T-helper 1 cell treated with Interleukin-12 subunit alpha and Interleukin-12 subunit beta and Interleukin-4 antibody, amounts not matched to agents 30 μg/mL and 1 μg/mL, for 36 hours (primary cell): ENCODE results near the gene RMDN2.
"Not testable (repeated sequence)": the region's sequence is repeated elsewhere in the genome, so short reads cannot be mapped to it uniquely, and the experiment has no call there.

Experiments used
- H3K27ac Mint-ChIP-seq: one replicate; pipeline ENCODE4 v1.8.0; 2021; ENCODE audit warnings: mild to moderate bottlenecking, mixed read lengths
- H3K27me3 Mint-ChIP-seq: one replicate; pipeline ENCODE4 v1.8.0; 2021; ENCODE audit warnings: low read depth, mixed read lengths
- H3K36me3 Mint-ChIP-seq: one replicate; pipeline ENCODE4 v1.8.0; 2021; ENCODE audit warnings: low read depth, mixed read lengths
- H3K4me1 Mint-ChIP-seq: one replicate; pipeline ENCODE4 v1.8.0; 2021; ENCODE audit warnings: low read depth, mixed read lengths
- H3K4me3 Mint-ChIP-seq: one replicate; pipeline ENCODE4 v1.8.0; 2021; ENCODE audit warnings: mild to moderate bottlenecking, moderate library complexity, mixed read lengths
- H3K9me3 Mint-ChIP-seq: one replicate; pipeline ENCODE4 v1.8.0; 2021; ENCODE audit warnings: mixed read lengths

The RMDN2 gene

DNA sequence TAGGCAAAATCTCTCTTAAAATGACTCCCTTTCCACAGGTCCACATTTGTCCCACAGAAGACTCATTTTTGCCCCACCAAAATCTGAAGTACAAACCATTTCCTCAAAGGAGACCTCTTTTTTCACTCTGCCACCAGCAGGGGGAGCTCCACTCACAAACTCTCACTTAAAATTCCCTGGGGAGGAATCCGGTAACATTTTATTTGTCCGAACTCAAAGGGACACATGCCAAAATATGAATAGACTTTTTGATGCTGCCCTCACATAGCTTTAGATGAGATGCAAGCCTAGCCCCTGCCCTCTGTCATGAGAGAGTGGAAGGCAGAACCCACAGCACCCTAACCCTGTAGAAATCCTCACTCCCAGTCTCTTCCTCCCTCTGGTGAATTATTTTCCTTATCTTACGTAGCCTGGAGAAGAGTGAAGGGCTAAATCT is 57.1 kb downstream of the RMDN2 start:
- Mint-ChIP-seq H3K4me3 (no peak overlapping the region), H3K4me1 (peaks cover 9% of the 10 kb centered on the region), H3K27ac (no peak overlapping the region), H3K9me3 (no peaks in the 10 kb centered on the region), H3K27me3 (peaks cover 6% of the 10 kb centered on the region), H3K36me3 (no peaks in the 10 kb centered on the region)

DNA sequence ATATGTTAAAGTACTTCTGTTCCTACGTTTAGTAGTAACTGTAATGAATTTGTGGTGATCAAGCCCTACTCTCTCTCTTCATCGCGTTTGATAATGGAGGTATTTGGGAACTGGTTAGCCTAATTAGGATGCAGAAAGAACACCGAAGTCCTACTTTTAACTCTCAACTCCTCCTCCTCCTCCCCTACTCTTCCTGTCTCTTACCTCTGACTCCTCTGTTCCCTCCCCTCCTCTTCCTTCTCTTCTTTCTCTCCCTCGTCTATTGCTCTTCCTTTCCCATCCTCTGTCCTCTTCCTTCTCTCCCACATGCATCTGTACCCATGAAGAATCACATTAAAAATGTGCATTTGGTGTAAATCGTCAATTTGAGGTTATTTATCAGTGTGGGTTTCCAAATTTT is 57.8 kb downstream of the RMDN2 start:
- H3K4me1 Mint-ChIP-seq = peaks cover 9% of the 10 kb centered on the region
- no peaks in the 10 kb centered on the region for H3K9me3 Mint-ChIP-seq
- no peaks in the 10 kb centered on the region for H3K36me3 Mint-ChIP-seq
- peaks cover 6% of the 10 kb centered on the region for H3K27me3 Mint-ChIP-seq
- no peak overlapping the region for H3K27ac Mint-ChIP-seq
- no peak overlapping the region for H3K4me3 Mint-ChIP-seq

DNA sequence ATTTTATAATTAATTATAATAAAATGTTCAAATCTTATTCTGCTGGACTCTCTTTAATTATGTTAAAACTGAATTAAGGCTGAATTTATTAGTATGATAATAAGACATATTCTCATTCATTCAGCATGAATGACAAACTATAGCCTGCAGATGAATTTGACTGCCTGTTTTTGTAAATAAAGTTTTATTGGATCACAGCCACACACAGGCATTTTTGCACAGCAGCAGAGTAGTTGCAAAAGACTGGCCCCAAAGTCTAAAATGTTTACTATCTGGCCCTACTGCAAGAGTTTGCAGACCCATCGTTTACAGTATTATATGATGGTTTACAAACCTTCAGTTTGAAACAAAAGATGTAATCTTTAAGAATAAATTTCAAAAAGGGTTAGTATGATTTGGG is 58.6 kb downstream of the RMDN2 start:
- Mint-ChIP-seq H3K4me3 (no peak overlapping the region), H3K27ac (no peak overlapping the region), H3K9me3 (no peaks in the 10 kb centered on the region), H3K4me1 (peaks cover 9% of the 10 kb centered on the region), H3K36me3 (no peaks in the 10 kb centered on the region), H3K27me3 (peaks cover 6% of the 10 kb centered on the region)

- H3K27me3 Mint-ChIP-seq = peaks cover 6% of the 10 kb centered on the region
- H3K9me3 Mint-ChIP-seq = no peaks in the 10 kb centered on the region
- peaks cover 9% of the 10 kb centered on the region for H3K4me1 Mint-ChIP-seq
- H3K4me3 Mint-ChIP-seq = no peak overlapping the region
- H3K36me3 Mint-ChIP-seq = no peaks in the 10 kb centered on the region
- no peak overlapping the region for H3K27ac Mint-ChIP-seq
Measured at GRCh38 chr2:37984176-37984575, 59.1 kb downstream of the RMDN2 start.

DNA sequence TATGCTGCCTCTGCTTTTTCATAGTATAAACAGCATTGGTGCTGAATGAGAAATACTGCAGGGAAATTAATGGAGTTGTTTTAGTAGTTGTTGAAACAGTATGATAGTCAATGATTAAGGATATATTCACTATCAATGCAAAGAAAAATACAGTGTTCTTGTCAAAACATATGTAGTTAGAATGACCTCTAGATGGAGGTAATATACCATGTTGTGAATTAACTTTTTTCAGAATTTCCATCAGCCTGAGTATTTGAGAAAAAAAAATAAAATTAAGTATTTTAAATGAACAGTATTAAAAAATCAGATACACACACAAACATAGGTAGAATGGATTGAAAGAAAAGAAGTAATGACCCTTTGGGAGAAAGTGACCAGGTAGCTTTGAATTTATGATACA is 59.5 kb downstream of the RMDN2 start:
- H3K27me3 Mint-ChIP-seq = peaks cover 6% of the 10 kb centered on the region
- H3K36me3 Mint-ChIP-seq = no peaks in the 10 kb centered on the region
- H3K4me1 Mint-ChIP-seq = peaks cover 9% of the 10 kb centered on the region
- H3K27ac Mint-ChIP-seq = no peak overlapping the region
- no peaks in the 10 kb centered on the region for H3K9me3 Mint-ChIP-seq
- H3K4me3 Mint-ChIP-seq = no peak overlapping the region

GRCh38 chr2:37985333-37985732 is 60.2 kb downstream of the RMDN2 start:
- no peak overlapping the region for H3K27ac Mint-ChIP-seq
- H3K4me3 Mint-ChIP-seq = no peak overlapping the region
- peaks cover 6% of the 10 kb centered on the region for H3K27me3 Mint-ChIP-seq
- peaks cover 9% of the 10 kb centered on the region for H3K4me1 Mint-ChIP-seq
- no peaks in the 10 kb centered on the region for H3K9me3 Mint-ChIP-seq
- H3K36me3 Mint-ChIP-seq = no peaks in the 10 kb centered on the region

- peaks cover 2% of the 10 kb centered on the region for H3K27me3 Mint-ChIP-seq
- H3K4me3 Mint-ChIP-seq = no peak overlapping the region
- H3K27ac Mint-ChIP-seq = no peak overlapping the region
- no peaks in the 10 kb centered on the region for H3K36me3 Mint-ChIP-seq
- H3K9me3 Mint-ChIP-seq = no peaks in the 10 kb centered on the region
- peaks cover 5% of the 10 kb centered on the region for H3K4me1 Mint-ChIP-seq
Measured at GRCh38 chr2:37987098-37987775, 62.1 kb downstream of the RMDN2 start.

DNA sequence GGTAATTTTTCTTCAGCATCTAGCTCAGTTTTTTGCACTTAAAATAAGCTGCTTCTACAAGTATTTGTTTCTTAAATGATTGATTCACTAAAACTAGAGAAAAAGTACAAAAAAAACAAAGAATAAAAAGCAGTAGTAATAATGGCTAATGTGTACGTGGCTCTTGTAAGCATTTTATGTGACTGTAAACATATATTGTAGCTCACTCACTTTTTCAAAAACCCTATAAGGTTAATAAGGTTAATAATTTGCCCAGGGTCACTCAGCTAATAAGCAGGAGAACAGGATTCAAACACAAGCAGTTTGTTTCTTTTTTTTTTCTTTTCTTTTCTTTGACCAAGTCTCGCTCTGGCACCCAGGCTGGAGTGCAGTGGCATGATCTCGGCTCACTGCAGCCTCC is 67.5 kb downstream of the RMDN2 start:
- Mint-ChIP-seq H3K4me3 (no peak overlapping the region), H3K4me1 (no peaks in the 10 kb centered on the region), H3K27ac (no peak overlapping the region), H3K36me3 (no peaks in the 10 kb centered on the region), H3K9me3 (no peaks in the 10 kb centered on the region), H3K27me3 (no peaks in the 10 kb centered on the region)

GRCh38 chr2:37993143-37993542 is 68.1 kb downstream of the RMDN2 start:
- H3K9me3 Mint-ChIP-seq = no peaks in the 10 kb centered on the region
- H3K27ac Mint-ChIP-seq = no peak overlapping the region
- no peaks in the 10 kb centered on the region for H3K27me3 Mint-ChIP-seq
- H3K4me1 Mint-ChIP-seq = no peaks in the 10 kb centered on the region
- H3K36me3 Mint-ChIP-seq = no peaks in the 10 kb centered on the region
- no peak overlapping the region for H3K4me3 Mint-ChIP-seq

DNA sequence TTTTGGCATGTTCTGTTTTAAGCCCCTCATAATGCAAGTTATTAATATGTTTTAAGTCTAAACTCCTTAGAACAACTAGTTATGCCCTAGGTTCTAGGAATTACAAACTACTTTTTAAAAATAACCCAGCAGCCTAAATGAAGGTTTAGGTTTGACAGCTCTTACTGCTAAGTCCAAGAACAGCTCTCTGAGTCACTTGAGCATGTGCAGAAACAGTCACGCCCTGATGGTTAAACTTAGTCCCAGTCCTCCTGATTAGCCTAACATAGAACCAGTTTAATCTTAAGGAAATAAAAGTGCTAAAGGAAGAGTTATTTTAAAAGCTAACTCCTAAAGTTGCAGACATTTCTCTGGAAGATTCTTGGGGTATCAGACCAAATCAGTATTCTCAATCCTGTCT is 72.5 kb downstream of the RMDN2 start:
- H3K4me3 Mint-ChIP-seq = no peak overlapping the region
- no peak overlapping the region for H3K27ac Mint-ChIP-seq
- H3K27me3 Mint-ChIP-seq = no peaks in the 10 kb centered on the region
- no peaks in the 10 kb centered on the region for H3K4me1 Mint-ChIP-seq
- H3K36me3 Mint-ChIP-seq = no peaks in the 10 kb centered on the region
- H3K9me3 Mint-ChIP-seq = peaks cover 6% of the 10 kb centered on the region

GRCh38 chr2:38000485-38001222 is 75.6 kb downstream of the RMDN2 start:
- Mint-ChIP-seq H3K36me3 (no peaks in the 10 kb centered on the region), H3K27ac (no peak overlapping the region), H3K4me1 (no peaks in the 10 kb centered on the region), H3K4me3 (no peak overlapping the region), H3K9me3 (peaks cover 6% of the 10 kb centered on the region), H3K27me3 (no peaks in the 10 kb centered on the region)

- H3K4me3 Mint-ChIP-seq, H3K27ac Mint-ChIP-seq, H3K9me3 Mint-ChIP-seq, H3K36me3 Mint-ChIP-seq, H3K27me3 Mint-ChIP-seq, H3K4me1 Mint-ChIP-seq: not testable (repeated sequence)
Measured at GRCh38 chr2:38010187-38010586, 85.1 kb downstream of the RMDN2 start.

DNA sequence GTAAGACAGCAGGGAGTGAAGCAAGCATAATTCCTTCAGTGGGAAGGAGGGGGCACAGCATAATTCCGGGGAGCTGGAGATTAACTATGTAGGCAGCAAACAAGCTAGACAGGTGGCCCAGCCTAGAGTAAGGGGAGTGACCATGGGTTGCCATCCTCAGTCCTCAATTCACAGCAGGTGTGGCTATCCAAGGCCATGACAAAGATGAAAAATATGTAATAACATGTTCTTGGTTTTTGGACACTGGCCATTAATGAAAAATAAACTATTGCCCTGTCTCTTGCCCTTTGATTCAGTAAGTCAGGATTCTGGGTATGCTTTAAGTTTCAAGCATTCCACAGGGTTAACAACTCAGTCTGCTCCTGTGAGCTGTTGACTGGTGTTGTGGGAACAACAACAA is 85.9 kb downstream of the RMDN2 start:
- no peak overlapping the region for H3K27ac Mint-ChIP-seq

DNA sequence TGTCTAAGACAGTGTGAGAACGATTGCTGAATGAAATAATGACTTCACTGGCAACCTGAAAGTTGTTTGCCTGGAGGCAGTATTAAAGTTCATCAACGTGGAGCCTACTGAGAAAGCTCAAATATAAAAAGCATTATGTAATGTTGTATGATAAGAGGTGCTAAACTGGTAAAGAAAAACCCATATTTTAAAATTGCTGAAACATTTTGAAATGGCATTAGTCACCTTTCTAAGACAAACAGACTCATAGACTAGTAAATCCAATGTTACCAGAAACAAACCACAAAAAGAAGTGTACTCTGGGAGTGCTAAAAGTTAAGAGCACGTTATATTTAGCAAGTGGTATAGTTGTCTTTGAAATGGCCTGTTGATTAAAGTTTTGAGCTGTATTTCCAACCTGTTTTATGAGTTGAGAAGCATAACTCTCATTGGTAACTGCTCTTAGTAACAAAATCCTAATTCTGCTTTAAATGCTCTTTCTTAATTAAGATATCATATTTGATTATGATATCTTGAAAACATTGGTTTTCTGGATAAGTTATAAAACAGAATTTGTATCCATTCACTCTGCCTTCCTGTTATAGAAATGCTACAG is 88.2 kb downstream of the RMDN2 start:
- Mint-ChIP-seq H3K27ac (no peak overlapping the region), H3K9me3 (no peaks in the 10 kb centered on the region)

More for the DNA sequence above, 85.9 kb downstream of the RMDN2 start:
- no peaks in the 10 kb centered on the region for H3K36me3 Mint-ChIP-seq
- no peaks in the 10 kb centered on the region for H3K4me1 Mint-ChIP-seq
- H3K4me3 Mint-ChIP-seq = no peak overlapping the region
- peaks cover 7% of the 10 kb centered on the region for H3K9me3 Mint-ChIP-seq
- H3K27me3 Mint-ChIP-seq = peaks cover 5% of the 10 kb centered on the region

GRCh38 chr2:38016219-38016618 is 91.1 kb downstream of the RMDN2 start:
- H3K4me1 Mint-ChIP-seq = no peaks in the 10 kb centered on the region
- H3K27me3 Mint-ChIP-seq = no peaks in the 10 kb centered on the region
- no peaks in the 10 kb centered on the region for H3K9me3 Mint-ChIP-seq
- H3K27ac Mint-ChIP-seq = no peak overlapping the region
- H3K4me3 Mint-ChIP-seq = no peak overlapping the region
- H3K36me3 Mint-ChIP-seq = no peaks in the 10 kb centered on the region

More for the DNA sequence above, 88.2 kb downstream of the RMDN2 start:
- Mint-ChIP-seq H3K4me1 (no peaks in the 10 kb centered on the region), H3K4me3 (no peak overlapping the region), H3K27me3 (no peaks in the 10 kb centered on the region), H3K36me3 (no peaks in the 10 kb centered on the region)
